Smooth muscle cell (in vitro differentiated cells): Measurements from ENCODE around the gene CD74. TPM values are rescaled to one million over a fixed set of nuclear protein-coding genes. Genes with fewer than 3 reads are reported as not detected.

Experiments
- DNase-seq: peaks from one replicate; lab custom pipeline; 2025; ENCODE audit not compliant: unreplicated experiment; lab: John Stamatoyannopoulos, UW
- H2AFZ ChIP-seq: fragments of 200-600 bp; sonication (generic); 2 replicates; pipeline ENCODE4 v1.6.0; 2016; ENCODE audit warnings: antibody characterized with exemption, low read depth, mild to moderate bottlenecking
- H3F3A ChIP-seq: fragments of 200-600 bp; sonication (generic); 2 replicates; pipeline ENCODE4 v1.6.0; 2017; ENCODE audit warnings: antibody characterized with exemption, low read depth
- H3K27ac ChIP-seq: fragments of 200-600 bp; sonication (generic); 2 replicates; pipeline ENCODE4 v1.5.1; 2016; ENCODE audit warnings: low read depth, mild to moderate bottlenecking
- H3K27me3 ChIP-seq: fragments of 200-600 bp; sonication (generic); 2 replicates; pipeline ENCODE4 v1.6.1; 2016; ENCODE audit warnings: low read depth, mild to moderate bottlenecking
- H3K36me3 ChIP-seq: fragments of 200-600 bp; sonication (generic); 2 replicates; pipeline ENCODE4 v1.5.1; 2016; ENCODE audit warnings: low read depth
- H3K4me1 ChIP-seq: fragments of 200-600 bp; sonication (generic); 2 replicates; pipeline ENCODE4 v1.5.1; 2016; ENCODE audit warnings: low read depth
- H3K4me2 ChIP-seq: fragments of 200-600 bp; sonication (generic); 2 replicates; pipeline ENCODE4 v1.6.0; 2016; ENCODE audit warnings: mild to moderate bottlenecking
- H3K4me3 ChIP-seq: fragments of 200-600 bp; sonication (generic); 2 replicates; pipeline ENCODE4 v1.5.1; 2016; ENCODE audit warnings: mild to moderate bottlenecking
- H3K79me2 ChIP-seq: fragments of 200-600 bp; sonication (generic); 2 replicates; pipeline ENCODE4 v1.6.0; 2016; ENCODE audit warnings: low read depth, mild to moderate bottlenecking
- H3K9ac ChIP-seq: fragments of 200-600 bp; sonication (generic); 2 replicates; pipeline ENCODE4 v1.6.0; 2016; ENCODE audit warnings: low read depth
- H3K9me3 ChIP-seq: fragments of 200-600 bp; sonication (generic); replicated peaks from 2 replicates; pipeline ENCODE4 v1.5.1; 2016; ENCODE audit warnings: low read depth
- H4K20me1 ChIP-seq: fragments of 200-600 bp; sonication (generic); 2 replicates; pipeline ENCODE4 v1.6.0; 2016; ENCODE audit warnings: low read depth
- CTCF ChIP-seq: fragments of 200-600 bp; sonication (generic); IDR thresholded peaks from 2 replicates; pipeline ENCODE4 v1.5.1; 2017; ENCODE audit warnings: borderline replicate concordance, mild to moderate bottlenecking, antibody characterized with exemption; ENCODE audit not compliant: insufficient read depth, poor library complexity, severe bottlenecking
- WGBS: methylation state at CpG from one replicate; pipeline ENCODE4 v1.1.7; 2016; ENCODE audit warnings: low lambda C conversion rate; 5-methylcytosine and 5-hydroxymethylcytosine counted together
- polyA plus RNA-seq: library from polyadenylated mRNA; unstranded; fragments of >200 nt; fragmentation: Nextera tagmentation; extraction: Ambion mirVana; gene quantifications from 2 replicates; pipeline ENCODE4 v1.2.1, GENCODE V29; 2016
- total RNA-seq: library from RNA; depleted of rRNA; stranded (reverse); fragments of >200 nt; gene quantifications from 2 replicates; pipeline ENCODE4 v1.2.3, GENCODE V29; 2014

The CD74 gene
- total and polyA plus RNA-seq, 2 experiments from 2014 or later = 2.7 to 3.9 TPM

GRCh38 chr5:150389531-150390266, 23.0 kb downstream of the CD74 start:
- Histone ChIP-seq H3K79me2 (no peaks in the 10 kb centered on the region), H3K27me3 (no peaks in the 10 kb centered on the region), H3K36me3 (peaks cover 6% of the 10 kb centered on the region), H3K9me3 (no peaks in the 10 kb centered on the region), H2AFZ (no peak overlapping the region), H3K4me2 (no peak overlapping the region), H4K20me1 (no peaks in the 10 kb centered on the region), H3K4me1 (no peaks in the 10 kb centered on the region), H3K9ac (no peak overlapping the region), H3F3A (no peaks in the 10 kb centered on the region), H3K27ac (no peak overlapping the region), H3K4me3 (no peak overlapping the region)
- DNase-seq = no peak
- WGBS = 82% methylated on average over 13 of the region's 13 CpGs
- no peak for TF ChIP-seq CTCF

- Histone ChIP-seq H3K27me3 (no peaks in the 10 kb centered on the region), H3K27ac (no peak overlapping the region), H3F3A (no peaks in the 10 kb centered on the region), H3K4me2 (no peak overlapping the region), H4K20me1 (no peaks in the 10 kb centered on the region), H3K4me3 (no peak overlapping the region), H3K9ac (no peak overlapping the region), H3K79me2 (no peaks in the 10 kb centered on the region), H3K9me3 (no peaks in the 10 kb centered on the region), H2AFZ (no peak overlapping the region), H3K4me1 (no peaks in the 10 kb centered on the region), H3K36me3 (peaks cover 6% of the 10 kb centered on the region)
- no peak for TF ChIP-seq CTCF
- DNase-seq = no peak
- WGBS = 89% methylated on average over 15 of the region's 15 CpGs
Observed at GRCh38 chr5:150386024-150386855, 26.5 kb downstream of the CD74 start.

GRCh38 chr5:150384701-150385100, 28.0 kb downstream of the CD74 start:
- no peak overlapping the region for H3K9ac ChIP-seq
- no peak overlapping the region for H3K27ac ChIP-seq
- H3K4me1 ChIP-seq = no peaks in the 10 kb centered on the region
- no peak for TF ChIP-seq CTCF
- H3F3A ChIP-seq = no peaks in the 10 kb centered on the region
- 85% methylated on average over 5 of the region's 5 CpGs for WGBS
- no peak for DNase-seq
- no peak overlapping the region for H2AFZ ChIP-seq
- H3K4me2 ChIP-seq = no peak overlapping the region
- H3K79me2 ChIP-seq = no peaks in the 10 kb centered on the region
- H3K9me3 ChIP-seq = no peaks in the 10 kb centered on the region
- H3K4me3 ChIP-seq = no peak overlapping the region
- H3K36me3 ChIP-seq = peaks cover 15% of the 10 kb centered on the region
- H4K20me1 ChIP-seq = no peaks in the 10 kb centered on the region
- no peaks in the 10 kb centered on the region for H3K27me3 ChIP-seq
